Natural killer cell treated with Interleukin-12 subunit alpha and Interleukin-12 subunit beta and Interleukin-15 and Interleukin-18, amount 100 ng/mL, for 72 hours (primary cell): ENCODE measurements around the gene MAMLD1. TPM values are rescaled to one million over a fixed set of nuclear protein-coding genes. Genes with fewer than 3 reads are reported as not detected.

Experiments
- ATAC-seq, 2 donors: fragments of 150-1000 bp; cut with Tn5 transposase in 1 of 2; sonication (Bioruptor Pico), chemical (Tn5 transposase) in 1 of 2; 2 replicates each; pipeline ENCODE4 v1.10.0; 2021
- DNase-seq: peaks from one replicate; pipeline ENCODE4 v3.0.0; 2022; ENCODE audit warnings: low spot score
- H3K27ac Mint-ChIP-seq, 2 donors: 1 replicate in 1 of 2; 2 replicates in 1 of 2; pipeline ENCODE4 v1.8.0; 2022; ENCODE audit warnings: mixed read lengths in 2 of 2, mild to moderate bottlenecking in 1 of 2, moderate library complexity in 1 of 2
- H3K27me3 Mint-ChIP-seq, 2 donors: 1 replicate in 1 of 2; 2 replicates in 1 of 2; pipeline ENCODE4 v1.8.0; 2022; ENCODE audit warnings: mixed read lengths in 2 of 2
- H3K36me3 Mint-ChIP-seq: one replicate; pipeline ENCODE4 v1.8.0; 2022; ENCODE audit warnings: mixed read lengths
- H3K4me1 Mint-ChIP-seq, 2 donors: 1 replicate in 1 of 2; 2 replicates in 1 of 2; pipeline ENCODE4 v1.8.0; 2022; ENCODE audit warnings: low read depth in 2 of 2, mixed read lengths in 2 of 2, mild to moderate bottlenecking in 1 of 2
- H3K4me3 Mint-ChIP-seq: one replicate; pipeline ENCODE4 v1.8.0; 2022; ENCODE audit warnings: mixed read lengths
- H3K9me3 Mint-ChIP-seq: 2 replicates; pipeline ENCODE4 v1.8.0; 2022; ENCODE audit warnings: mixed read lengths
- total RNA-seq, 2 donors: library from RNA; stranded (reverse); gene quantifications; one replicate each; pipeline ENCODE4 v1.2.3, GENCODE V29; 2022

The MAMLD1 gene
- total RNA-seq, 2 donors from 2014 or later, result 2.0 to 3.5 TPM

DNA sequence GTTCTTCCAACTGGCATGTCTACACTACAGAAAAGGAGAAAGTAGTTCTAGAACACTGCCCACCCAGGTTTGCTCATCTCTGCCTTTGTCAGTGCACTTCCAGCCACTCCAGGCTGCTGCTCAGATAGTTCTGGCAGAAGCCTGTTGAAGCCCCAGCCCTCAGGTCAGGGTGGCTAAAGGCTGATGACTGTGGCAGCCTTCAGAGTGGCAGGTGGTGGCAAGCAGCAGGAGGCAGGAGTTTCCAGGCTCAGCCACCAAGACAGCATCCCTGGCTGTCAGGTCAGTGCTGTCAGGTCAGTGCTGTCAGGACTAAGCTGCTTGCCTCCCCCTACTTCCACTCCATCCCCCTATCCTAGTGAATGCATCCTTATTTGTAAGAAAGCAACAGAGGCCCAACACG lies 100.4 kb downstream of the MAMLD1 start:
- Mint-ChIP-seq H3K4me3 (no peak overlapping the region), H3K4me1 (peaks cover 4% of the 10 kb centered on the region in 2 donors), H3K27me3 (peaks cover 0 to 2% of the 10 kb centered on the region in 2 donors), H3K36me3 (no peaks in the 10 kb centered on the region), H3K27ac (no peak overlapping the region), H3K9me3 (no peaks in the 10 kb centered on the region)
- DNase-seq (no peak), ATAC-seq (no peak)

GRCh38 chrX:150464001-150464400 lies 100.9 kb downstream of the MAMLD1 start:
- Mint-ChIP-seq H3K27me3 (peaks cover 0 to 2% of the 10 kb centered on the region in 2 donors), H3K27ac (no peak overlapping the region), H3K36me3 (no peaks in the 10 kb centered on the region), H3K4me1 (peaks cover 4% of the 10 kb centered on the region in 2 donors), H3K9me3 (no peaks in the 10 kb centered on the region), H3K4me3 (no peak overlapping the region)
- DNase-seq (no peak), ATAC-seq (no peak)

GRCh38 chrX:150465326-150465725 lies 102.2 kb downstream of the MAMLD1 start:
- DNase-seq (no peak), ATAC-seq (no peak)
- Mint-ChIP-seq H3K36me3 (no peaks in the 10 kb centered on the region), H3K27me3 (peaks cover 0 to 2% of the 10 kb centered on the region in 2 donors), H3K4me1 (no peaks in the 10 kb centered on the region), H3K9me3 (no peaks in the 10 kb centered on the region), H3K27ac (no peak overlapping the region), H3K4me3 (no peak overlapping the region)

GRCh38 chrX:150465881-150466775 lies 103.0 kb downstream of the MAMLD1 start:
- H3K36me3 Mint-ChIP-seq, result no peaks in the 10 kb centered on the region
- no peaks in the 10 kb centered on the region for H3K4me1 Mint-ChIP-seq
- H3K27ac Mint-ChIP-seq, result no peak overlapping the region
- H3K4me3 Mint-ChIP-seq, result no peak overlapping the region
- ATAC-seq, result no peak
- H3K9me3 Mint-ChIP-seq, result no peaks in the 10 kb centered on the region
- no peak for DNase-seq
- peaks cover 0 to 2% of the 10 kb centered on the region in 2 donors for H3K27me3 Mint-ChIP-seq

- Mint-ChIP-seq H3K4me1 (peaks cover 4 to 5% of the 10 kb centered on the region in 2 donors), H3K27ac (no peak overlapping the region), H3K27me3 (peaks cover 0 to 6% of the 10 kb centered on the region in 2 donors), H3K36me3 (no peaks in the 10 kb centered on the region), H3K9me3 (no peaks in the 10 kb centered on the region), H3K4me3 (no peak overlapping the region)
- ATAC-seq, result no peak
- DNase-seq, result no peak
These were observed 109.2 kb downstream of the MAMLD1 start for GRCh38 chrX:150472306-150472705.

DNA sequence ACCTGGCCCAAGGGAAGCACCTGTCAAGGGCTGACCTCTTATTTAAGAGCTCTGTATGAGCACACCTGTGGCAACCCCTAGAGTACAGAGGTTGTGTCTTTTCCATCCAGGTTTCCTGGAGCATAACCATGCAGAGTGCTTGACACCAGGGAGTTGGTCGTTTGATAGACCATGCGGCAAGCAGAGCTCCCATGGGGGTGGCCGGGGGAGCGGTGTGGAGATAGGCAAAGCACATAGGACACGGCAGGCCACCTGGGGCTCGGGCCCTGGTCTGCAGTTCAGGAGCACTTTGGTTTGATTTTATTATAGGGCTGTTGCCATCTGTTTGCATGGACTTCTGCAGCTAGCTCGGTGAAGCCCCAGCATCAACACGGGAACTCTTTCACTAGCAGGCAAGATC lies 110.3 kb downstream of the MAMLD1 start:
- Mint-ChIP-seq H3K27me3 (peaks cover 0 to 6% of the 10 kb centered on the region in 2 donors), H3K4me1 (peaks cover 9 to 11% of the 10 kb centered on the region in 2 donors), H3K9me3 (no peaks in the 10 kb centered on the region), H3K4me3 (no peak overlapping the region), H3K36me3 (no peaks in the 10 kb centered on the region), H3K27ac (no peak overlapping the region)
- no peak for DNase-seq
- ATAC-seq, result peak in 1 of 2 donors; percentile 21

GRCh38 chrX:150475461-150475860 lies 112.3 kb downstream of the MAMLD1 start:
- peaks cover 0 to 4% of the 10 kb centered on the region in 2 donors for H3K27me3 Mint-ChIP-seq
- ATAC-seq (no peak), DNase-seq (no peak)
- no peaks in the 10 kb centered on the region for H3K36me3 Mint-ChIP-seq
- H3K27ac Mint-ChIP-seq, result no peak overlapping the region
- peaks cover 13 to 18% of the 10 kb centered on the region in 2 donors for H3K4me1 Mint-ChIP-seq
- no peaks in the 10 kb centered on the region for H3K9me3 Mint-ChIP-seq
- H3K4me3 Mint-ChIP-seq, result no peak overlapping the region

GRCh38 chrX:150476164-150476699 lies 113.1 kb downstream of the MAMLD1 start:
- Mint-ChIP-seq H3K36me3 (no peaks in the 10 kb centered on the region), H3K27ac (peak overlapping the region in 1 of 2 donors; percentile 70), H3K9me3 (no peaks in the 10 kb centered on the region), H3K27me3 (peaks cover 0 to 7% of the 10 kb centered on the region in 2 donors), H3K4me3 (peak overlapping the region; percentile 20), H3K4me1 (peaks cover 18 to 22% of the 10 kb centered on the region in 2 donors)
- DNase-seq (no peak), ATAC-seq (no peak)

DNA sequence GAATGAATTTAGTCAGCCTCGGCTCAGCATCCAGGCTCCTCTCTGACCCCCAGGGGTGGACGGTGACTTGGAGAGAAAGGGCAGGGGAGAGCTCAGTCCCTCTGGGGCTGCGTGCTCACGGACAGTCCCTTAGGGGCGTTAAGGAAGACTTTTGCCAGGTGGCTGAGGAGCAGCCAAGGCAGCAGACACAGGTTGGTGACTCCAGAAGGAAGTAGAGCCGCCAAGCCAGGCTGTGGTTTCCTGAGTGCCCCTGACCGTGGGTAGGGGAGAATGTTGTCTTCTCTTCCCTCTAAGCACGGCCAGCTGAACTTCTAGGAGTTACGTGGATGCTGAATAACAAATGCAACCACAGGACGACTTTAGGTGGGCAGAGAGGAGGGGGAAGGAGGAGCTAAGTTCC lies 114.3 kb downstream of the MAMLD1 start:
- Mint-ChIP-seq H3K36me3 (no peaks in the 10 kb centered on the region), H3K9me3 (no peaks in the 10 kb centered on the region), H3K4me1 (peaks cover 25 to 33% of the 10 kb centered on the region in 2 donors), H3K27ac (peak overlapping the region in 1 of 2 donors; percentile 98), H3K4me3 (peak overlapping the region; percentile 69), H3K27me3 (peaks cover 0 to 7% of the 10 kb centered on the region in 2 donors)
- ATAC-seq, result no peak
- DNase-seq, result no peak

GRCh38 chrX:150478496-150479492 lies 115.7 kb downstream of the MAMLD1 start:
- Mint-ChIP-seq H3K4me1 (peaks cover 35 to 44% of the 10 kb centered on the region in 2 donors), H3K4me3 (peak overlapping the region; percentile 69), H3K27me3 (peaks cover 0 to 7% of the 10 kb centered on the region in 2 donors), H3K36me3 (no peaks in the 10 kb centered on the region), H3K9me3 (no peaks in the 10 kb centered on the region), H3K27ac (peak overlapping the region; percentile 91 to 98)
- DNase-seq, result no peak
- peak; percentile 50 to 65 for ATAC-seq

- DNase-seq (peak; percentile 68), ATAC-seq (peak; percentile 90 to 92)
- Mint-ChIP-seq H3K36me3 (no peaks in the 10 kb centered on the region), H3K27me3 (peaks cover 0 to 7% of the 10 kb centered on the region in 2 donors), H3K27ac (peak overlapping the region; percentile 91 to 98), H3K4me1 (peaks cover 34 to 39% of the 10 kb centered on the region in 2 donors), H3K9me3 (no peaks in the 10 kb centered on the region), H3K4me3 (peak overlapping the region; percentile 85)
These were observed 119.6 kb downstream of the MAMLD1 start for GRCh38 chrX:150482537-150483206.

GRCh38 chrX:150483356-150483985 lies 120.4 kb downstream of the MAMLD1 start:
- H3K27ac Mint-ChIP-seq, result peak overlapping the region; percentile 91 to 98
- H3K36me3 Mint-ChIP-seq, result no peaks in the 10 kb centered on the region
- DNase-seq (no peak), ATAC-seq (no peak)
- H3K27me3 Mint-ChIP-seq, result peaks cover 0 to 8% of the 10 kb centered on the region in 2 donors
- no peaks in the 10 kb centered on the region for H3K9me3 Mint-ChIP-seq
- peaks cover 29 to 32% of the 10 kb centered on the region in 2 donors for H3K4me1 Mint-ChIP-seq
- H3K4me3 Mint-ChIP-seq, result peak overlapping the region; percentile 85
